HCT116 (cell line): Measurements from ENCODE around the gene TICAM2. TPM values are rescaled to one million over a fixed set of nuclear protein-coding genes. Genes with fewer than 3 reads are reported as not detected.
A peak's percentile ranks its signal among the peaks of the same experiment; 100 is the strongest.

Experiments used
- ATAC-seq: fragments of 200-7000 bp; cut with Tn5 transposase; 2 replicates; pipeline ENCODE4 v1.9.1; 2020; ENCODE audit warnings: mild to moderate bottlenecking, moderate library complexity
- BruUV-seq: library from RNA; stranded (reverse); fragments of 400-500 nt; replicated peaks from 2 replicates; lab custom pipeline; 2021; lab: Mats Ljungman, UMichigan
- CTCF ChIA-PET: fragments of 300-600 bp; sonication (Branson Sonifier 250); formaldehyde crosslinking; loops from one replicate; lab custom pipeline; 2021; ENCODE audit warnings: antibody characterized with exemption; lab: Charles Lee
- POLR2A ChIA-PET: fragments of 300-600, 350-600 bp; sonication (Branson Sonifier 250); formaldehyde crosslinking; loops from one replicate; lab custom pipeline; 2021; ENCODE audit warnings: antibody characterized with exemption; lab: Charles Lee
- RAD21 ChIA-PET, 2 experiments: fragments of 300-600 bp; sonication (Branson Sonifier 250); formaldehyde crosslinking; loops; one replicate each; lab custom pipeline; 2023; ENCODE audit warnings: low total read pairs in 2 of 2; ENCODE audit not compliant: uncharacterized antibody in 2 of 2, unreplicated experiment in 2 of 2, low non-redundant PET in 1 of 2; lab: Charles Lee
- DNase-seq: peaks from one replicate; pipeline ENCODE4 v3.0.0-alpha.2; 2010; ENCODE audit warnings: low read depth, low spot score
- H2AFZ ChIP-seq: fragments of 200-600 bp; shearing (Covaris generic), sonication (generic); 2 replicates; pipeline ENCODE4 v1.6.1; 2017; ENCODE audit warnings: low read depth, mixed run types, mixed read lengths, antibody characterized with exemption, low read length; ENCODE audit not compliant: poor library complexity, severe bottlenecking
- H3K27ac ChIP-seq: 2 replicates; pipeline ENCODE4 v1.5.1; 2012; ENCODE audit warnings: low read depth, low read length
- H3K27me3 ChIP-seq: fragments of 200-600 bp; sonication (generic); 2 replicates; pipeline ENCODE4 v1.6.1; 2016; ENCODE audit warnings: mixed run types, low read length, mixed read lengths; ENCODE audit not compliant: insufficient read depth
- H3K36me3 ChIP-seq, 2 experiments: fragments of 200-500 bp in 1 of 2; fragments of 200-600 bp in 1 of 2; sonication (Bioruptor generic) in 1 of 2; sonication (generic) in 1 of 2; 2 replicates each; pipeline versions ENCODE4 v1.5.1 to v1.6.1; 2014 to 2016; ENCODE audit warnings: low read length in 2 of 2, inconsistent platforms in 1 of 2, mixed read lengths in 1 of 2, mixed run types in 1 of 2; ENCODE audit not compliant: insufficient read depth in 2 of 2, control insufficient read depth in 1 of 2
- H3K4me1 ChIP-seq, 2 experiments: fragments of 200-600 bp in 1 of 2; sonication (generic) in 1 of 2; 2 replicates each; pipeline versions ENCODE4 v1.5.1 to v1.6.1; 2012 to 2017; ENCODE audit warnings: low read length in 2 of 2, inconsistent platforms in 1 of 2, mild to moderate bottlenecking in 1 of 2, mixed read lengths in 1 of 2, mixed run types in 1 of 2, moderate library complexity in 1 of 2; ENCODE audit not compliant: insufficient read depth in 2 of 2, control insufficient read depth in 1 of 2
- H3K4me2 ChIP-seq: fragments of 200-600 bp; sonication (generic); 2 replicates; pipeline ENCODE4 v1.6.1; 2017; ENCODE audit warnings: mixed run types, low read length, mixed read lengths
- H3K4me3 ChIP-seq, 2 experiments: fragments of 200-600 bp in 1 of 2; sonication (generic) in 1 of 2; replicated peaks in 1 of 2; 2 replicates each; pipeline ENCODE4 v1.5.1; 2011 to 2016; ENCODE audit warnings: low read length in 2 of 2, control low read depth in 1 of 2, low read depth in 1 of 2, mild to moderate bottlenecking in 1 of 2, mixed read lengths in 1 of 2, mixed run types in 1 of 2
- H3K79me2 ChIP-seq: fragments of 200-600 bp; sonication (generic); 2 replicates; pipeline ENCODE4 v1.6.1; 2017; ENCODE audit warnings: mild to moderate bottlenecking, mixed run types, low read length, moderate library complexity, mixed read lengths; ENCODE audit not compliant: insufficient read depth
- H3K9ac ChIP-seq: fragments of 200-600 bp; sonication (generic); 2 replicates; pipeline ENCODE4 v1.6.1; 2016; ENCODE audit warnings: low read length, mixed read lengths
- H3K9me2 ChIP-seq: fragments of 200-600 bp; sonication (generic), shearing (Covaris generic); 2 replicates; pipeline ENCODE4 v1.6.1; 2017; ENCODE audit warnings: mixed run types, mild to moderate bottlenecking, moderate library complexity; ENCODE audit not compliant: insufficient read depth
- H3K9me3 ChIP-seq, 2 experiments: fragments of 200-500 bp in 1 of 2; fragments of 200-600 bp in 1 of 2; sonication (Bioruptor generic) in 1 of 2; sonication (generic) in 1 of 2; 2 replicates each; pipeline ENCODE4 v1.6.1; 2014 to 2017; ENCODE audit warnings: low read length in 2 of 2, mixed read lengths in 2 of 2, inconsistent platforms in 1 of 2, low read depth in 1 of 2, mild to moderate bottlenecking in 1 of 2, mixed run types in 1 of 2, moderate library complexity in 1 of 2; ENCODE audit not compliant: control insufficient read depth in 1 of 2, insufficient read depth in 1 of 2
- H4K20me1 ChIP-seq: fragments of 200-600 bp; sonication (generic), shearing (Covaris generic); 2 replicates; pipeline ENCODE4 v1.6.1; 2017; ENCODE audit warnings: mixed run types, mild to moderate bottlenecking, moderate library complexity; ENCODE audit not compliant: insufficient read depth
- CBX3 ChIP-seq: IDR thresholded peaks from 2 replicates; pipeline ENCODE4 v1.6.1; 2012; ENCODE audit warnings: low read depth
- EZH2 ChIP-seq: fragments of 200-600 bp; sonication (generic); IDR thresholded peaks from 2 replicates; pipeline ENCODE4 v1.6.1; 2017; ENCODE audit warnings: antibody characterized with exemption, mixed run types
- POLR2AphosphoS5 ChIP-seq: IDR thresholded peaks from 2 replicates; pipeline ENCODE4 v1.6.1; 2011; ENCODE audit warnings: mild to moderate bottlenecking, low read depth, low read length, moderate library complexity
- RAD21 ChIP-seq: IDR thresholded peaks from 2 replicates; pipeline ENCODE4 v1.6.1; 2012; ENCODE audit warnings: low read depth, mild to moderate bottlenecking
- TCF7L2 ChIP-seq: IDR thresholded peaks from 2 replicates; pipeline ENCODE4 v1.7.0; 2011; ENCODE audit warnings: borderline replicate concordance, inconsistent platforms; ENCODE audit not compliant: insufficient read depth, insufficient read length; ENCODE audit errors: extremely low read depth
- YY1 ChIP-seq: IDR thresholded peaks from 2 replicates; pipeline ENCODE4 v1.6.1; 2011; ENCODE audit warnings: low read length, low read depth, moderate library complexity, mild to moderate bottlenecking; ENCODE audit not compliant: insufficient replicate concordance; ENCODE audit errors: extremely low read depth
- ZNF274 ChIP-seq: fragments of 200-500 bp; sonication (Bioruptor generic); IDR thresholded peaks from 2 replicates; pipeline ENCODE4 v1.6.1; 2014; ENCODE audit warnings: mild to moderate bottlenecking, low read depth, low read length, inconsistent platforms
- intact Hi-C: fragments of 100-400 bp; cut with micrococcal nuclease; formaldehyde crosslinking; loops from 2 replicates; pipeline ENCODE4 v1.10.0; 2022
- total RNA-seq: library from RNA; stranded (reverse); gene quantifications from one replicate; pipeline ENCODE4 v1.2.1, GENCODE V29; 2021; ENCODE audit not compliant: unreplicated experiment
- TF ChIP-seq, protein P1 (sequence below), 3 experiments: fragments of 200-600 bp in 1 of 3; sonication (generic) in 1 of 3; IDR thresholded peaks in 2 of 3; conservative IDR thresholded peaks in 1 of 3; 2 replicates each; pipeline ENCODE4 v1.5.1; 2012 to 2017; ENCODE audit warnings: low read depth in 2 of 3, low read length in 2 of 3, antibody characterized with exemption in 1 of 3, borderline replicate concordance in 1 of 3, control low read depth in 1 of 3, mild to moderate bottlenecking in 1 of 3, mixed read lengths in 1 of 3, mixed run types in 1 of 3, moderate library complexity in 1 of 3; ENCODE audit not compliant: insufficient read depth in 1 of 3

TICAM2 gene
- total RNA-seq, 1 experiment from 2014 or later, result 2.9 TPM

DNA sequence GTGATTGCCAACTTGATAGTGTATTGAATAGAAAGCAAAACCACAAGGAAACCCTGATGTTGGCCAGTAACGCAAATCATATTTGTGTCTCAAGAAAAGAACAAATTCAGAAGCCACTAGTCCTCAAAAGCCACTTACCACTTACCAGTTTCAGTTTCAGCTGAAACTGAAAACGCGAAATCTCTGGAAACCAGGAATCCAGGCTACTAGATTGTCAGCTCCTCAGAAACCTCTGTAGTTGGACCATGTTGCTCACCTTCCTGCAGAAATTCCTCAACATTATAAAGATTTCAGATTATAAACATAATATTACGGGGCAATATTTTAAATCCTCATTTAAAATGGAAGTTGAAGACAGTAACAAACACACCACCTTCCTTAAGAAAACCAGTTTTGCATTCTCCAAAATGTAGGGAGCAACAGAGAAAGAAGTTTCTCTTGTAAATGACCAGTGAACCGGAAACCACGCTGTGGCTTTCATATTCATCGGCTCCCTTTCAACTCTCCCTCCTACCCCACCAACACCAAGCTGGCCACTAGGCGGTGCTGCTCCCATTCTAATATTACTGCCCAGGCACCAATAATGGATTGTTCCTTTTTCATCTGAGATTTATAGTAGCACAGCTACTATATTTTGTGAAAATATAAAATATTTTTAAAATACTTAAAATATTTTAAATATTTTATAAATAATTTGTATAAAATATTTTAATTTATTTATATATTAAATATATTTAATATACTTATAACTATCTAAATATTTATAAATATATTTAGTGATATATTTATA lies 32.3 kb upstream of the TICAM2 start:
- H3K79me2 ChIP-seq, result no peaks in the 10 kb centered on the region
- H3K4me1 ChIP-seq, result peaks cover 4 to 34% of the 10 kb centered on the region in 2 experiments; a peak in 3 of 4 replicates
- DNase-seq, result peak; percentile 70
- no peaks in the 10 kb centered on the region for H4K20me1 ChIP-seq
- no peaks in the 10 kb centered on the region for H3K36me3 ChIP-seq
- RAD21 ChIA-PET, result interaction anchor here (0.6 to 1.1 kb wide), 3 partner anchors 205 to 434 kb away, joined by 4 to 6 read pairs (median 5); no protein-coding TSS in a partner anchor
- CTCF ChIA-PET, result interaction anchor here (0.7 to 2.9 kb wide), 13 partner anchors 8 to 435 kb away, joined by 3 to 13 read pairs (median 3); partner anchors contain the start of genes AP3S1 and ATG12
- H3K9me2 ChIP-seq, result no peaks in the 10 kb centered on the region
- ATAC-seq, result peak; percentile 92
- TF ChIP-seq ZNF274, result no peak
- peak; percentile 97 for TF ChIP-seq TCF7L2
- 0 out of 2 replicates have a peak, but pooled peaks have one; percentile 24 for TF ChIP-seq POLR2AphosphoS5
- peak; percentile 96 for TF ChIP-seq RAD21
- TF ChIP-seq CBX3, result peak; percentile 44; the same call in 1 of the 2 replicates
- TF ChIP-seq, protein P1, sequence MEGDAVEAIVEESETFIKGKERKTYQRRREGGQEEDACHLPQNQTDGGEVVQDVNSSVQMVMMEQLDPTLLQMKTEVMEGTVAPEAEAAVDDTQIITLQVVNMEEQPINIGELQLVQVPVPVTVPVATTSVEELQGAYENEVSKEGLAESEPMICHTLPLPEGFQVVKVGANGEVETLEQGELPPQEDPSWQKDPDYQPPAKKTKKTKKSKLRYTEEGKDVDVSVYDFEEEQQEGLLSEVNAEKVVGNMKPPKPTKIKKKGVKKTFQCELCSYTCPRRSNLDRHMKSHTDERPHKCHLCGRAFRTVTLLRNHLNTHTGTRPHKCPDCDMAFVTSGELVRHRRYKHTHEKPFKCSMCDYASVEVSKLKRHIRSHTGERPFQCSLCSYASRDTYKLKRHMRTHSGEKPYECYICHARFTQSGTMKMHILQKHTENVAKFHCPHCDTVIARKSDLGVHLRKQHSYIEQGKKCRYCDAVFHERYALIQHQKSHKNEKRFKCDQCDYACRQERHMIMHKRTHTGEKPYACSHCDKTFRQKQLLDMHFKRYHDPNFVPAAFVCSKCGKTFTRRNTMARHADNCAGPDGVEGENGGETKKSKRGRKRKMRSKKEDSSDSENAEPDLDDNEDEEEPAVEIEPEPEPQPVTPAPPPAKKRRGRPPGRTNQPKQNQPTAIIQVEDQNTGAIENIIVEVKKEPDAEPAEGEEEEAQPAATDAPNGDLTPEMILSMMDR (IDR thresholded peaks at IDR 0.05 in 2 of 3, conservative IDR thresholded peaks at IDR 0.05 in 1 of 3; ENCODE audit: borderline replicate concordance in 1 of 3, insufficient read depth in 1 of 3, low read depth in 2 of 3, low read length in 2 of 3), result peak; percentile 81 to 89 (median 85)
- TF ChIP-seq EZH2, result no peak
- peak; percentile 41 for TF ChIP-seq YY1
- TF ChIP-seq, all 23 proteins: peak for 6
- Histone ChIP-seq H3K4me2 (peak overlapping the region; percentile 55), H3K27me3 (no peaks in the 10 kb centered on the region), H3K4me3 (peak overlapping the region in 1 of 2 experiments; percentile 13; a peak in 3 of 4 replicates), H3K9ac (peak overlapping the region; percentile 29), H3K27ac (no peak overlapping the region), H3K9me3 (no peaks in the 10 kb centered on the region), H2AFZ (peak overlapping the region; percentile 84)
- intact Hi-C loops, result loop anchor here (1.0 to 2.0 kb wide), 5 partner anchors 196 to 434 kb away; partner anchors contain the start of gene ARL14EPL
- TSS peak; percentile 87 for BruUV-seq
- POLR2A ChIA-PET, result interaction anchor here (0.9 kb wide), 2 partner anchors 192 to 401 kb away, joined by 3 to 4 read pairs; no protein-coding TSS in a partner anchor
